Activated naive CD8-positive, alpha-beta T cell (primary cell): ENCODE measurements around the gene MDM1.

Experiments used
- H3K27ac Mint-ChIP-seq: one replicate; pipeline ENCODE4 v1.8.0; 2021; ENCODE audit warnings: mixed read lengths
- H3K27me3 Mint-ChIP-seq: one replicate; pipeline ENCODE4 v1.8.0; 2021; ENCODE audit warnings: mixed read lengths
- H3K36me3 Mint-ChIP-seq: one replicate; pipeline ENCODE4 v1.8.0; 2021; ENCODE audit warnings: mixed read lengths
- H3K4me1 Mint-ChIP-seq: one replicate; pipeline ENCODE4 v1.8.0; 2021; ENCODE audit warnings: low read depth, mixed read lengths
- H3K4me3 Mint-ChIP-seq: one replicate; pipeline ENCODE4 v1.8.0; 2021; ENCODE audit warnings: mild to moderate bottlenecking, mixed read lengths
- H3K9me3 Mint-ChIP-seq: one replicate; pipeline ENCODE4 v1.8.0; 2021; ENCODE audit warnings: low read depth, mixed read lengths

Gene MDM1

GRCh38 chr12:68280240-68280639 is 51.9 kb downstream of the MDM1 start:
- Mint-ChIP-seq H3K9me3 (no peaks in the 10 kb centered on the region), H3K27me3 (peaks cover 1% of the 10 kb centered on the region), H3K4me1 (peaks cover 21% of the 10 kb centered on the region), H3K27ac (no peak overlapping the region), H3K4me3 (no peak overlapping the region), H3K36me3 (no peaks in the 10 kb centered on the region)

GRCh38 chr12:68279227-68280054 is 52.7 kb downstream of the MDM1 start:
- no peak overlapping the region for H3K4me3 Mint-ChIP-seq
- peaks cover 21% of the 10 kb centered on the region for H3K4me1 Mint-ChIP-seq
- no peak overlapping the region for H3K27ac Mint-ChIP-seq
- H3K9me3 Mint-ChIP-seq = no peaks in the 10 kb centered on the region
- H3K27me3 Mint-ChIP-seq = peaks cover 1% of the 10 kb centered on the region
- H3K36me3 Mint-ChIP-seq = no peaks in the 10 kb centered on the region

- Mint-ChIP-seq H3K27ac (no peak overlapping the region), H3K36me3 (no peaks in the 10 kb centered on the region)
Observed at GRCh38 chr12:68276402-68276930, 55.7 kb downstream of the MDM1 start.

DNA sequence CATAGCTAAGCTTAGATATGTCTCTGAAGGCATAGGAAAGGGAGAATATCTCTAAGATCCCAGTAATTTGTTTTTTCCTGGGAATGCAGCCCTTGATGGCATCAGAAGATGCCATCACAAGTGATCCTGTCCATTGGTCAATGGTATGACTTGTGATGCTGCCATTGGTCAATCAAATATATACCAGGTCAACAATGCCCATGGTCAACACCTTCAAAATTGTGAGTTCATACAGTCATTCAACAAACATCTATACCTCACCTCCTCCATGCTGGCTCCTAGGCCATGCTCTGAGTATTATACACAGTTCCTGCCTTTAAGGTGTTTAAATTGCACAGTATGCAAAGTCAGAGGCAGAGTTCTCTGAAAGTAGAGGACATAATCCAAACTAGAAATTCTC is 59.4 kb downstream of the MDM1 start:
- H3K36me3 Mint-ChIP-seq = no peaks in the 10 kb centered on the region
- no peaks in the 10 kb centered on the region for H3K9me3 Mint-ChIP-seq
- no peaks in the 10 kb centered on the region for H3K27me3 Mint-ChIP-seq
- H3K4me1 Mint-ChIP-seq = peaks cover 14% of the 10 kb centered on the region
- H3K27ac Mint-ChIP-seq = no peak overlapping the region
- H3K4me3 Mint-ChIP-seq = no peak overlapping the region

More at GRCh38 chr12:68276402-68276930, 55.7 kb downstream of the MDM1 start:
- peaks cover 17% of the 10 kb centered on the region for H3K4me1 Mint-ChIP-seq
- H3K9me3 Mint-ChIP-seq = no peaks in the 10 kb centered on the region
- H3K4me3 Mint-ChIP-seq = no peak overlapping the region
- H3K27me3 Mint-ChIP-seq = no peaks in the 10 kb centered on the region

- Mint-ChIP-seq H3K36me3 (no peaks in the 10 kb centered on the region), H3K4me3 (no peak overlapping the region), H3K27me3 (no peaks in the 10 kb centered on the region), H3K9me3 (no peaks in the 10 kb centered on the region), H3K27ac (no peak overlapping the region), H3K4me1 (peaks cover 8% of the 10 kb centered on the region)
Observed at GRCh38 chr12:68271346-68271745, 60.8 kb downstream of the MDM1 start.

DNA sequence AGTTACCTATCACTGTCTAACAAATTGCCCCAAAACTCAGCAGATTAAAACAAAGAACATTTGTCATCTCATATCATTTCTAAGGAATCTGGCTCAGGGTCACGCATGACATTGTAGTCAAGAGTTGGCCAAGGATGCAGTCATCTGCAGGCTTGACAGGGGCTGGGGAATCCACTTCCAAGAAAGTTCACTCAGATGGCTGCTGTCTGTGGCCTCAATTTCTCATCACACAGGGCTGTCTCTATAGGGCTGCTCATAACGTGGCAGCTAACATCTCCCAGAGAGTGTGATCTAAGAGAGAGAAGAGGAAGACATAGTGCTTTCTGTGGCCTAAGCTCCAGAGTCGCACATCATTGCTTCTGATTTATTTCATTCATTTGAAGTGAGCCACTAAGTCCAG is 61.8 kb downstream of the MDM1 start:
- H3K4me1 Mint-ChIP-seq = peaks cover 8% of the 10 kb centered on the region
- H3K9me3 Mint-ChIP-seq = no peaks in the 10 kb centered on the region
- H3K27me3 Mint-ChIP-seq = peaks cover 2% of the 10 kb centered on the region
- H3K4me3 Mint-ChIP-seq = no peak overlapping the region
- H3K27ac Mint-ChIP-seq = no peak overlapping the region
- H3K36me3 Mint-ChIP-seq = no peaks in the 10 kb centered on the region

GRCh38 chr12:68269779-68270178 is 62.4 kb downstream of the MDM1 start:
- Mint-ChIP-seq H3K4me3 (no peak overlapping the region), H3K27ac (no peak overlapping the region), H3K4me1 (peaks cover 8% of the 10 kb centered on the region), H3K9me3 (no peaks in the 10 kb centered on the region), H3K27me3 (peaks cover 3% of the 10 kb centered on the region), H3K36me3 (no peaks in the 10 kb centered on the region)

DNA sequence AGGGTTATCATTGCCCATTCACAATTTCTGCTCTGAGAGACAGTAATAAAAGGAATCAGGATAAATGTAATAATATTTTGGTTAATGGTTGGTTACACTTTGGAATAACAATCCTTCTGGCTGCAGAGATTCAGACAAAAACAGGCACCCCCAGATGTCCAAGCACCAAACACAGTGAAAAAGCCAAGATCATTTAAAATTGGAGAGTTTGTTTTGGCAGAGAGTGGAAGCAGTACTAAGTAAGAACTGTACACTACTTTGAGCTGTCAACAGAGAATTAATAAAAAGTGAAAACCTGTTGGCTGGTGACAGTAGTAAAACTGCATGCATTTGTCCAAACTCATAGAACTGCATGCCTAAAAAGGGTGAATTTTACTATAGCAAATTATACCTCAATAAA is 63.2 kb downstream of the MDM1 start:
- no peak overlapping the region for H3K4me3 Mint-ChIP-seq

GRCh38 chr12:68267892-68268396 is 64.2 kb downstream of the MDM1 start:
- Mint-ChIP-seq H3K9me3 (no peaks in the 10 kb centered on the region), H3K36me3 (no peaks in the 10 kb centered on the region), H3K4me1 (peaks cover 8% of the 10 kb centered on the region), H3K4me3 (no peak overlapping the region), H3K27ac (no peak overlapping the region), H3K27me3 (peaks cover 3% of the 10 kb centered on the region)

More for the DNA sequence above, 63.2 kb downstream of the MDM1 start:
- Mint-ChIP-seq H3K27me3 (peaks cover 3% of the 10 kb centered on the region), H3K36me3 (no peaks in the 10 kb centered on the region), H3K9me3 (no peaks in the 10 kb centered on the region), H3K27ac (no peak overlapping the region), H3K4me1 (peaks cover 8% of the 10 kb centered on the region)

DNA sequence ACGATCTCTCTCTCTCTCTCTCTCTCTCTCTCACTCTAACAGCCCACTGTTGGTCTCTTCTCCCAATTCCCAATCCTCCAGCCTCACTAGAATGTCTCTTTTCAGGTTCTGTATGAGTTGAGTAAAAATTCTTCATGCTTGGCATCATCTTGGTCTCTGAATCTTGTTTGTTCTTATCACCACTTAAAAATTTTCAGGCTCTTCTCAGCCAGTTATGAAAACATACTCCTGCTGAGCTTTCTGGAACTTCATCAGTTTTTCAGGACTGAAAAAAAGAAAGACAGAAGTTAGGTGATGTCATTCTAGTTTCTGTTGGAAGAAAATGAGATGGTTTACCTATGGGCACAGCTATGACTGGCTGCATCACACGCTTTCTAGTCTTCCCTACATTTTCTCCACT is 67.3 kb downstream of the MDM1 start:
- peaks cover 9% of the 10 kb centered on the region for H3K27me3 Mint-ChIP-seq

DNA sequence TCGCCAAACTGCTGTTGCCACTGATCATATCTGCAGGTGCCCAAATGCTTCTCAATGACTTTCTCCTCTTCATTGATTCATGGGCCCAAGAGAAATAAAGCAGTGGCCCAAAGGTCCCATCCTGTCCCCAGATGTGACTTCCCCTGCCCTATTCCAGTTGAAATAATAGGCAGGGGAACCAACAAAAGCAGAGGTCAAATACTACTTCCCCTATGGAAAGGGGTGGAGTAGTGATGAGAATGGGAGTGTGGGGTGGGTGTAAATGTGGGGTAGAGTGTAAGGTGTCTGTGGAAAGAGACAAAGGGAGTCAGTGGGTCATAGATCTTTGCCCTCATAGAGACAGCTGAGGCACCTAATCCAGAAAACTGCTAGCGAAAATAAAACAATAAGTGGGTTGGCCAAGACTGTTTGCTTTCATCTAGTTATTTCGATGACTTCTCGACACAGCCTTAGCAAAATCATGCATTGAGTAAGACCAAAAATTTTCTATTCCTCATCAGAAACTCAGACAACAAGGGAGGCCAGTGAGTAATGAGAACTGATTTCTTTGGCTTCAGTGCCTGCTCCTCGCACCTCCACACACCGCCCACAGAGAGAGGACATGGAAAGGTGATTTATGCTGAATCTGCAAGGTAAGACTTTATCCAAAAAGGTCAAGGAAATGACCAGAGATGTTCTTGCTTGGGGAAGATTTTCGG is 67.9 kb downstream of the MDM1 start:
- Mint-ChIP-seq H3K36me3 (peaks cover 3% of the 10 kb centered on the region), H3K4me1 (peaks cover 30% of the 10 kb centered on the region), H3K27ac (no peak overlapping the region), H3K9me3 (no peaks in the 10 kb centered on the region), H3K27me3 (peaks cover 9% of the 10 kb centered on the region), H3K4me3 (no peak overlapping the region)

More for the DNA sequence above, 67.3 kb downstream of the MDM1 start:
- Mint-ChIP-seq H3K4me3 (no peak overlapping the region), H3K27ac (no peak overlapping the region), H3K36me3 (peaks cover 3% of the 10 kb centered on the region), H3K9me3 (no peaks in the 10 kb centered on the region), H3K4me1 (peaks cover 25% of the 10 kb centered on the region)

- H3K4me3 Mint-ChIP-seq = no peak overlapping the region
- H3K27me3 Mint-ChIP-seq = peaks cover 10% of the 10 kb centered on the region
- peaks cover 3% of the 10 kb centered on the region for H3K36me3 Mint-ChIP-seq
- H3K4me1 Mint-ChIP-seq = peaks cover 33% of the 10 kb centered on the region
- no peak overlapping the region for H3K27ac Mint-ChIP-seq
- H3K9me3 Mint-ChIP-seq = no peaks in the 10 kb centered on the region
Observed at GRCh38 chr12:68263366-68263765, 68.8 kb downstream of the MDM1 start.

DNA sequence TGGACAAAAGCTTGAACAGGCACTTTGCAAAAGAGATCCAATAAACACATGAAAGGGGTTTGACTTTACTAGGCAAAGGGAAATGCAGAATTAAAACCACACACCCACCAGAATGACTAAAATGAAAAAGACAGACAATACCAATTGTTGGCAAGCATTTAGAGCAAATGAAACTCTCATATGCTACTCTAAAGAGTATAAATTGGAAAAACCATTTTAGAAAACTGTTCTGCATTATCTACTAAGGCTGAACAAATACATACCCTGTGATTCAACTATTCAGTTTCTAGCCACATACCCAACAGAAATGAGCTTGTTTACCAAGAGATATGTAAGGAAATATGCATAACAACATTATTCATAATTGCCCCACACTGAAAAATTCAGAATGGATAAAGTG is 70.3 kb downstream of the MDM1 start:
- Mint-ChIP-seq H3K36me3 (peaks cover 3% of the 10 kb centered on the region), H3K4me1 (peaks cover 27% of the 10 kb centered on the region), H3K27me3 (peaks cover 10% of the 10 kb centered on the region)

DNA sequence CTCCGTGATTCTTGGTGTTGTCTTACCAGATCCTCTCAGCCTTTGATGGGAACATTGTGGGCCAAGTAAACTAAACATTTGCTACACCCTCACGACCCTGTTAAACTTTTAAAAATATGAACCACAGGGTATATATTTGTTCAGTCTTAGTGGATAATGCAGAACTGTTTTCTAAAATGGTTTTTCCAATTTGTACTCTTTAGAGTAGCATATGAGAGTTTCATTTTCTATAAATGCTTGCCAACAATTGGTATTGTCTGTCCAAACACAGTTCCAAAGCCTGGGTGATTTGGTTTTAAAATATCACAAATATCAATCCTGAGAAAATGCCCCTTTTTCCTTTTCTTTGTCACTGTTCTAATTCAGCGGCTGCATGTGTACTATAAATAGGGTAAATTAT is 72.0 kb downstream of the MDM1 start:
- no peaks in the 10 kb centered on the region for H3K9me3 Mint-ChIP-seq
- no peak overlapping the region for H3K4me3 Mint-ChIP-seq
- peaks cover 27% of the 10 kb centered on the region for H3K4me1 Mint-ChIP-seq
- no peak overlapping the region for H3K27ac Mint-ChIP-seq
- H3K27me3 Mint-ChIP-seq = peaks cover 8% of the 10 kb centered on the region
- peaks cover 3% of the 10 kb centered on the region for H3K36me3 Mint-ChIP-seq

More for the DNA sequence above, 70.3 kb downstream of the MDM1 start:
- H3K27ac Mint-ChIP-seq = no peak overlapping the region
- no peak overlapping the region for H3K4me3 Mint-ChIP-seq
- H3K9me3 Mint-ChIP-seq = no peaks in the 10 kb centered on the region

DNA sequence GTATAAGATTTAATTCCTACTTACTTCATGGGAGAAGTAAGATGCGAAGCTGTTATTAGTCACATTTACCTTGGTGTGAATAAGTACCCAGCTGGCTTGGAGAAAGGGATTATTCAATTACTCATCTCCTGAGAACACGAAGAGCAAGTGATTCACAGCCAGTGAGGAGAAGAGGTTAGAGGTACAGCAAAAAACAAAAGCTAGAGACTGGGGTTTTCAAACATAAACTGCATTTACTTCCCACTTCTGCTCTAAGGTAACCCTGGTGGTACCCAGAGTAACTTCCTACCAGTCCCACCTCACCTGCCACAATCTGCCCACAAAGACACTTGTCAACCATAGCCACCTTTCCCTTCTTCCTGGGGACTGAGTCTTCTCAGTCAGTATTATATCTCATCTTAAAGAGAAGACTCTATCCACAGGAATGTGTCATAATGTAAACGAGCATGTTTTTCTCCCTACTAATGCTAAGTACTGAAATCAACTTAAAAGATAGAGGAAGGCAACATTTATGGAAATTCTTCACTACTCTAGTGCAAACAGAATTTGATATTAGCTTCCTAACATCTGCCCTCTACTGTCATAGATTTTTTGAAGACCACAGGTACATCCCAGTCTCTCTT is 72.7 kb downstream of the MDM1 start:
- H3K9me3 Mint-ChIP-seq = no peaks in the 10 kb centered on the region
- peaks cover 27% of the 10 kb centered on the region for H3K4me1 Mint-ChIP-seq
- peak overlapping the region; percentile 47 for H3K27ac Mint-ChIP-seq
- H3K27me3 Mint-ChIP-seq = peaks cover 7% of the 10 kb centered on the region
- peaks cover 3% of the 10 kb centered on the region for H3K36me3 Mint-ChIP-seq
- no peak overlapping the region for H3K4me3 Mint-ChIP-seq
